Right kidney (tissue), 9 donors: Measurements from ENCODE around the gene C19orf44.
A peak's percentile ranks its signal among the peaks of the same experiment; 100 is the strongest.
"Not testable (repeated sequence)": the region's sequence is repeated elsewhere in the genome, so short reads cannot be mapped to it uniquely, and the experiment has no call there.

Experiments used
- DNase-seq: peaks from one replicate; pipeline ENCODE4 v3.0.0-alpha.2; 2016
- long read RNA-seq, 8 donors: transcript quantifications; one replicate each; lab custom pipeline, GENCODE V29; 2026

C19orf44 gene
- long read RNA-seq, donor 1, partial matches to known transcripts, result 5 of 6 reads
- long read RNA-seq, donor 1, other reads (novel, unspliced or antisense), result 0 of 6 reads
- long read RNA-seq, donor 2, result 0 reads
- long read RNA-seq, donor 3, partial matches to known transcripts, result 0 of 2 reads
- long read RNA-seq, donor 3, other reads (novel, unspliced or antisense), result 0 of 2 reads
- long read RNA-seq, donor 4, result 0 reads
- long read RNA-seq, donor 5, partial matches to known transcripts, result 19 of 20 reads
- long read RNA-seq, donor 5, other reads (novel, unspliced or antisense), result 0 of 20 reads
- long read RNA-seq, donor 6, result 0 reads
- long read RNA-seq, donor 7, result 0 reads
- long read RNA-seq, donor 8, partial matches to known transcripts, result 9 of 9 reads
- long read RNA-seq, donor 8, other reads (novel, unspliced or antisense), result 0 of 9 reads

DNA sequence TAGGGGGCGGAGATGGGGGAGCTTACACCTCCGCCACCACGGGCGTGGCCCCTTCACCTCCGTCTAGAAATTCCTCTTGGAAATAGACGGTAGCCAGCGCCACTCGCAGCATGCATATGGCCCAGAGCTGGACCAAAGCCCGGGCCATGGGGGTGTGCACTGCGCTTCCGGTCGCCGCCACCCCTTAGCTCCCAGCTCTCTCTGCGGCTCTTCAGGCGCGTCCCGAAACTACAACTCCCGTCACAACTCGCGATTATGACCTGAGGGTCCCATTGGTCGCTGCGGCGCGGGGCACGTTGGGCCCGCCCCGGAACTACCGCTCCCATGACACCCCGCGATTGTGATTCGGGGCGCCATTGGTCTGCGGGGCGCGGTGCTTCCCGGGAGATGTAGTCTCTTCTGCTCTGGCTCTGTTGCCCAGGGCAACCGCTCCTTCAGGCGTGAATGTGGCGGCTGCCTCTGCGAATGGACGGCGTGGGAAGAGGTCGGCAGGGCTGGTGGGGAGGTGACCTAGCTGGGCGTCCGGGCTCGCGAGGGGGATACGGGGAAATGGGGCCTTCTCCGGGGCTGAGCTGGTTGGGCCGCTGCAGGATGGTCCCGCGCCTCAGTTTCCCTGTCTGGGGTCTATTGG is at the start of gene C19orf44, which contains the start of gene CALR3:
Gene C19orf44 (plus strand): TSS at position 413 of the 631 bp plus-strand sequence. CDS start 4,399 bp downstream, outside the sequence.
Gene CALR3 (minus strand): TSS at position 186 of the 631 bp plus-strand sequence. CDS start 38 bp downstream, at position 148.
- peak; percentile 85 for DNase-seq

DNA sequence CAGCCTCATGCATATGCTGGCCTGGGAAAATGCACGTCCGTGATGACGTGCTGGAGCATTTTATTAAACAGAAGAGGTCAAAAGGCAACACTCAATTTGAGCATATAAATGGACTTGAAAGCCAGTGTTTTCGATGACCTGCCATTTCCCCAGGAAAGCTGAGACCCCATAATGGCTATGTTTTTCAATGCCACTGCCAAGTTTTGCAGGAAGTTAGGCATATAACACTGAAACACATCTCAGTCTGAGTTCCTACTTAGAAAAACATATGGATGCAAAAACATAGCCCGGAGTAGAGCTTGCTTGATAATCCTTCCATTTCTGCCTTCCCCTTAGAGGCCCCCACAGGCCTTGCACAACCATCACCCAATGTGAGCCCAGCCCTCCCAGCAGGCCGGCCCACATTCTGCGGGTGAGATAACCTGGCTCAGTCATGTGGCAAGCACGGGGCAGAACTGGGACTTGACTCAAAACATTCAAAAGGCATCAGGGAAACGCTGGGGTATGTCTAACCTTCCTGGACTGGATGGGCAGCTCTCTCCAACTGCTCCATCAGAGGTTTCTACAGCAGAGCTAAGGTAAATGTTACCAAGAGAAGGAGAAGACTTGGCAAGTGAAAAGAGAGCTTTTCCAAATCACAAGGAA is 49.3 kb upstream of the C19orf44 start:
- DNase-seq, result no peak

- not testable (repeated sequence) for DNase-seq
Measured at GRCh38 chr19:16448872-16449271, 47.3 kb upstream of the C19orf44 start.

DNA sequence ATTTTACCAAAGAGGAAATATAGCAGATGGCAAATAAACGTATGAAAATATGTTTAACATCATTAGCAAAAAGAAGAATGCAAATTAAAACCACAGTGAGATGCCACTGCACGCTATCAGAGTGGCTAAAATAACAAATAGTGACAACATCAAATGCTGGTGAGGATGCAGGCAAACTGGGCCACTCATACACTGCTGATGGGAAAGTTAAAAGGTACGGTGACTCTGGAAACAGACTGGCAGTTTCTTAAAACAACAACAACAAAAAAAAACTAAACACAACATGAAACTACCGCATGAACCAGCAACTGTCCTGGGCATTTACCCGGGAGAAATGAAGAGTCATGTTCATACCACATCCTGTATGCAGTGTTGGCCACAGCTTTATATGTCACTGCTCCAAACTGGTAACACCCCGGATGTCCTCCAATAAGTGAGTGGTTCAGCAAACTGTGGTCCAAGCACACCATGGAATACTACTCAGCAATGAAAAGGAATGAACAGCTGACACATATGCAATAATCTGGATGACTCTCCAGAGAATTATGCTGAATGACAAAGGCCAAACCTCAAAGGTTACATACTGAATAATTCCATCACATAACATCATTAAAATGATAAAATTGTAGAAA is 46.7 kb upstream of the C19orf44 start:
- no peak for DNase-seq

DNA sequence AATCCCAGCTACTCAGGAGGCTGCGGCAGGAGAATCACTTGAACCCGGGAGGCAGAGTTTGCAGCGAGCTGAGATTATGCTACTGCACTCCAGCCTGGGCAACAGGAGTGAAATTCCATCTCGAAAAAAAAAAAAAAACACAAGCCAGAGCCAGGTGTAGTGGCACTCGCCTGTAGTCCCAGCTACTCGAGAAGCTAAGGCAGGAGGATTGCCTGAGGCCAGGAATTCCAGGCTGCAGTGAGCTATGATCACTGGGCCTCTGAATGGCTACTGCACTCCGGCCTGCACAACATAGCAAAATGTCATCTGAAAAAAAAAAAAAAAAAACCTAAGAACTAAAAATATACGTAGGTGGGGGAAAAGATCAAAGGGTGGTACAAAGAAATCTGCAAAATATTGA is 43.9 kb upstream of the C19orf44 start:
- no peak for DNase-seq

DNA sequence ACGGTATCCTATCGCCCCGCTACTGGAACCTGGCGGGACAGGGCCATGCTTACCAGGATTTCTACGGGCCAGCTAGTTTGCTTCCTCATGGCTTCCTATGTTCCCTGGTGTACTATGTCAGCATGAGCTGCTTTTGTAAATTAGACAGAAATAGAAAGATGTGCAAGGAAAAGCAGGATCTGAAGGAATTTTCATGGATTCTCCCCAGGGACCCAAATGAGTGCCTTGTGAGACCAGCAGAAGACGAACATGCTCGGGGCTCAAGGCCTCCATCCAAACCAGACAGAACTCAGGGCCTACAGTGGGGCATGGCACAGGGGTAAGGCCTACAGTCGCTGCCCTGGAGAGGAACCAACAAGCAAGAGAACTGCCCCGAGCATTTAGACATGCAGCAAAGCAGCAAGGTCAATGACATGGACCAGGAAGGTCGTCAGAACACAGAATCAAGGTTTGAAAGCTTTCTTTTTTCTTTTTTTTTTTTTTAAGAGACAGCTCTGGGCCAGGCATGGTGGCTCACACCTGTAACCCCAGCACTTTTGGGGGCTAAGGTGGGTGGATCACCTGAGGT is 41.8 kb upstream of the C19orf44 start:
- DNase-seq, result no peak

DNA sequence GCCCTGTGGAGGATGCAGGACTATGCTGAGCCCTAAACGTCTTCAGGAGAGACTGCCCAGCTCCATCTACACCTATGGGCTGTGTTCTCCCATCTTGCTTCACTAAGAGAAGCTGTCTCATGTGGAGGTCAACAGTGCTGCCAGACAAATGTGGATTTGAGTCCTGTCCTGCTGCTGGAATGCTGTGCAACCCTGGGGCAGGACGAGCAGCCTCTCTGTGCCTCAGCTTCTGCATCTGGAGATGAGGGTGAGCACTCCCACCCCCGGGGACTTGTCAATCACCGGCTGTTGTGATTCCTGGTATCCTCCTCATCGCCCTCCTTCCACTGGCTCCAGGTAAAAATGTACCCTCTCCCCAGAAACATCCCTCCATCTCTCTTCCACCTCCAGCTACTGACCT is 40.7 kb upstream of the C19orf44 start:
- DNase-seq, result no peak

DNA sequence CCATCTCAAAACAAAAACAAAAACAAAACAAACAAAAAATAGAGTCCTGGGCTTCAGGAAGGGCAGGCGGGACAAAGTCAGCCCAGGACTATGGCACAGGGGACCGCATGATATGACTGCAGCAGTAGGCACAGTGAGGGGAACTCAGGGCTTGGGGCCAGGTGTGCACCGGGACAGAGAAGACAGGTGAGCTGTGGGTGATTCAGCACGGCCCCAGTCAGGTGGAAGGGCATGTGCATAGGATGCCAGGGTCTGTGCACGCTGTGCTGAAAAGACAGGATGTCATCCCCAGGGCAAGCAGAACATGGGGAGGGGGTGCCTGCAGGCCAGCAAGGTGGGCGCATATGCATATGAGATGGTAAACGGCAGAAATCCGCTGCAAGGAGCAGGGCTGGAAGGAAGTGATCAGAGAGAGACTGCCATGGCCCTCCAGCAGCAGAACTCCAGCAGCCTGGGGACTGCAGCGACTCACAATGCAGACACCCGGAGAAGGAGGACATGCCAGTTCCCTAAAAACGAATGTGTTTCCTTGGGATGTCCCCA is 39.5 kb upstream of the C19orf44 start:
- DNase-seq, result no peak

GRCh38 chr19:16457195-16457953 is 38.8 kb upstream of the C19orf44 start:
- peak; percentile 64 for DNase-seq

GRCh38 chr19:16457954-16458331 is 38.3 kb upstream of the C19orf44 start:
- DNase-seq, result no peak

DNA sequence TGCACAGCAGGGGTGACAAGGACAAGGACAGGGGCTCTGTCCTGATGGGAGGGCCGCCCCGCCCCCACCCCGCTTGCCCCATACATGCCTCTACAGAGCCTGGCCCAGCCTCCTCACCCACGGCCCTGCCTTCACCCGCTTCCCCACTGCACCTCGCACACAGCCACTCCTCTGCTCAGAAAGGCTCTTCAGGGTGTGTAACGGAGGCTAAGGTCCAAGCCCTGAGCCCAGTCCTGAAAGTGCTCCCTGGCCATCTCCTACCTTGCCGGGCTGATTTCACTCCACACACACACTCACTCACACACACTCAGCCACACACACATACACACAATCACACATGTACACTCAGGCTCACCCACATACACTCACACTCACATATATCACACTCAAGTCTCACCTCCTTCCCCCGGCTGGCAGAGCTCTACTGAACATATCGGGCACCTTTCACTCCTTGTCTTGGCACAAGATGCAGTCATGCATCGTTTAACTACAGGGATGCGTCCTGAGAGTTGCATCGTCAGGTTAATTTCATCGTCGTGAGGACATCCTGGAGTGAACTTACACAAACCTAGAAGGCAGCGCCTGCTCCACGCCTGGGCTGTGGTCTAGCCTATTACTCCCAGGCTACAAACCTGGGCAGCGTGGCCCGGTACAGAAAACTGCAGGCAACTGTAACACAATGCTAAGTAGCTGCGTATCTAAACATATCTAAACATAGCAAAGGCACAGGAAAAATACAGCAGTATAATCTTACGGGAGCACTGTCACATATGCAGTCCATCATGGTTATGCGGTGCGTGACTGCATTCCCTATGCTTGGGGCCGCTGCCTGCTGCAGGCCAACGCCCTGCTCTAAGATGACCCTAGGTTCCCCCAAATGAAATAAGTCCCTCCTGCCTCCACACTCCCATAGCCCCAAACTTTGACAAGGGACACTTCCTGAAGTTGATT is 37.5 kb upstream of the C19orf44 start:
- DNase-seq, result no peak

DNA sequence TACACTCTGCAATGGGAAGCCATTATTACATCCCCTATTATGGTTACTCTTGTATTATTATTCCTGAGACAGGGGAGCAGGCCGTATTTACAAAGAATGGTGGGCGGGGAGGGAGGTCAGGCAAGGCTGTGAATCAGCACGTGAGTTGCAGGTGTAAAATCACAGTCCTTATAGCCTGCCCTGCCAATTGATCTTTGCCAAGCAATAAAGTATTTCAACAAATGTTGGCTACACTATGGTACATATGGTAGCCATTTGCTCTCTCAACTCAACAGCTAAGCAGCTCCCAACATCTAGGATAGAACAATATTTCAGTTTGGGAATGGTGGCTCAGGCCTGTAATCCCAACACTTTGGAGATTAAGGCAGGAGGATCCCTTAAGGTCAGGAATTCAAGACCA is 36.5 kb upstream of the C19orf44 start:
- no peak for DNase-seq

DNA sequence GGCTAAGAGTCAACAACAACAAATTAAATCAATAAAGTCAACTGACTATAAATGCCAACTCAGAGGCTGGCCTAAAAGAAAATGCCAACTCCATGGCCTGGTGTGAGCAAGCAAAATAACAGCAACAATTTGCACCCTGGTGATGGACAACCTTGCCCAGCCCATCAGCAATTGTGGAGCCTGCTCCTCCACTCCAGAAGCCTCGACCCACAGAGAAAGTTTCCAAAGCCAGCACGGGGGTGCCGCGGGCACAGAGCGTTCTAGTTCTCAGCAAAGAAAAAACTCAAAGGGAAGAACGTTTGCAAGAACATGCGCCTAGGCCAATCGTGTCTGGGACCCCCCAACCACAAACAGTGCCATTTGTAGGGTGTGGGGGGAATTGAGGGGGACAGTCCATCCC is 35.7 kb upstream of the C19orf44 start:
- no peak for DNase-seq

DNA sequence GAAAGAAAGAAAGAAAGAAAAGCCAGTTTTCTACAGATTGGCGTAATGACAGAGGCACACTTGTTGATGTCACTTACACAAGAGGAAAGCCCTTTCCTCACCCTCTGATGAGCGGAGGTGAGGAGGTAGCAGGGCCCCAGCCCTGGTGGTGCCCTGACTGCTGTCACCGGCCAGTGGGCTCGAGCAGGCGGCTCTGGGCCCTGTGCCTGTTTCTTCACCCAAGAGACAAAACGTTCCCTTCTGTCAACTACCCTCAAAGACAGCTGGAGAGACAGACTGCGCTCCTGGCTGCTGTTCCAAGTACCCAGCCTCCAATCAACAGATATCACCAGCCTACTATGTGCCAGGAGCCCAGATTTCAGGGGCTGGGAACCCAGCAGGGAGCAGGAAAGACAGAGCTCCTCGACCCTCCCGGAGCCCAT is 34.6 kb upstream of the C19orf44 start:
- no peak for DNase-seq

- DNase-seq, result no peak
Measured at GRCh38 chr19:16462757-16463250, 33.4 kb upstream of the C19orf44 start.

GRCh38 chr19:16463341-16463990 is 32.7 kb upstream of the C19orf44 start:
- no peak for DNase-seq

GRCh38 chr19:16463991-16464575 is 32.1 kb upstream of the C19orf44 start:
- DNase-seq, result no peak

DNA sequence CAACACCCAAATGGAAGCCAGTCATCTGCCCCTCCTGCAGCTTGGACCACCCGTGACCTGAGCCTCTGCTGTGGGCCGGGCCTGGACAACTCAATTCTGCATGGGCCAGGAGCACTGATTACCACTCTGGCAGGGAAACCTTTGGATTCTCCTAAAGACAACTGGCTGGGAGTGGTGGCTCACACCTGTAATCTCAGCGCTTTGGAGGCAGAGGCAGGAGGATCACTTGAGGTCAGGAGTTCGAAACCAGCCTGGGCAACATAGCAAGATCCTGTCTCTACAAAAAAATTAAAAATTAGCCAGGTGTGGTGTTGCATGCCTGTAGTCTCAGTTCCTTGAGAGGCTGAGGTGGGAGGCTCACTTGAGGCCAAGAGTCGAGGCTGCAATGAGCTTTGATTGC is 31.0 kb upstream of the C19orf44 start:
- DNase-seq, result no peak
